AG20443 (cell line): ENCODE measurements around the gene ATP8B3.

ENCODE experiments used
- DNase-seq: peaks from one replicate; pipeline ENCODE4 v3.0.0; 2012; ENCODE audit warnings: low spot score, mixed read lengths

ATP8B3 gene

GRCh38 chr19:1816530-1817298 is 4.6 kb upstream of the ATP8B3 start:
- no peak for DNase-seq

- DNase-seq: no peak
Observed at GRCh38 chr19:1815605-1816529, 3.8 kb upstream of the ATP8B3 start.

GRCh38 chr19:1814833-1815604 is 2.9 kb upstream of the ATP8B3 start:
- no peak for DNase-seq

GRCh38 chr19:1814391-1814790 is 2.3 kb upstream of the ATP8B3 start:
- no peak for DNase-seq

- DNase-seq: no peak
Observed at GRCh38 chr19:1813192-1814182, 1.4 kb upstream of the ATP8B3 start.

GRCh38 chr19:1812426-1813191 is 533 bp upstream of the ATP8B3 start:
- DNase-seq: peak; percentile 93

GRCh38 chr19:1811472-1811894 is 593 bp downstream of the ATP8B3 start:
- DNase-seq: peak; percentile 67

- no peak for DNase-seq
Observed at GRCh38 chr19:1810439-1811160, 1.5 kb downstream of the ATP8B3 start.

GRCh38 chr19:1809678-1810077 is 2.4 kb downstream of the ATP8B3 start:
- DNase-seq: no peak

GRCh38 chr19:1808395-1808731 is 3.7 kb downstream of the ATP8B3 start:
- no peak for DNase-seq

- DNase-seq: no peak
Observed at GRCh38 chr19:1807695-1808394, 4.2 kb downstream of the ATP8B3 start.

- no peak for DNase-seq
Observed at GRCh38 chr19:1807030-1807694, 4.9 kb downstream of the ATP8B3 start.

- DNase-seq: no peak
Observed at GRCh38 chr19:1806184-1807029, 5.7 kb downstream of the ATP8B3 start.

- DNase-seq: no peak
Observed at GRCh38 chr19:1805401-1806183, 6.5 kb downstream of the ATP8B3 start.

GRCh38 chr19:1804858-1805257 is 7.2 kb downstream of the ATP8B3 start:
- DNase-seq: no peak

- DNase-seq: no peak
Observed at GRCh38 chr19:1799695-1800342, 12.3 kb downstream of the ATP8B3 start.
